NOMO-1 (cell line): Measurements from ENCODE around the gene NR2F2.
"Not testable (repeated sequence)": the region's sequence is repeated elsewhere in the genome, so short reads cannot be mapped to it uniquely, and the experiment has no call there.

Source experiments
- DNase-seq, 2 experiments: peaks; one replicate each; lab custom pipeline; 2025; ENCODE audit not compliant: unreplicated experiment in 2 of 2; lab: John Stamatoyannopoulos, UW

The NR2F2 gene

GRCh38 chr15:96365781-96366525 lies 35.5 kb downstream of the NR2F2 start:
- DNase-seq, result no peak

GRCh38 chr15:96366526-96366877 lies 36.0 kb downstream of the NR2F2 start:
- no peak for DNase-seq

GRCh38 chr15:96367311-96368200 lies 37.1 kb downstream of the NR2F2 start:
- DNase-seq, result no peak

- no peak for DNase-seq
Observed at GRCh38 chr15:96369351-96369750, 38.9 kb downstream of the NR2F2 start.

GRCh38 chr15:96369825-96370621 lies 39.5 kb downstream of the NR2F2 start:
- no peak for DNase-seq

GRCh38 chr15:96372554-96372953 lies 42.1 kb downstream of the NR2F2 start:
- DNase-seq, result no peak

GRCh38 chr15:96374499-96374898 lies 44.0 kb downstream of the NR2F2 start:
- no peak for DNase-seq

- not testable (repeated sequence) for DNase-seq
Observed at GRCh38 chr15:96379592-96379991, 49.1 kb downstream of the NR2F2 start.

- DNase-seq, result no peak
Observed at GRCh38 chr15:96381463-96381862, 51.0 kb downstream of the NR2F2 start.

GRCh38 chr15:96385195-96385594 lies 54.7 kb downstream of the NR2F2 start:
- DNase-seq, result no peak

- DNase-seq, result no peak
Observed at GRCh38 chr15:96388673-96389072, 58.2 kb downstream of the NR2F2 start.
